Non-pigmented ciliary epithelial cell (primary cell): ENCODE measurements around the gene SUZ12.
"Not testable (repeated sequence)": the region's sequence is repeated elsewhere in the genome, so short reads cannot be mapped to it uniquely, and the experiment has no call there.

Experiments used
- DNase-seq: peaks from one replicate; pipeline ENCODE4 v3.0.0-alpha.2; 2010; ENCODE audit warnings: low read depth

Gene SUZ12

DNA sequence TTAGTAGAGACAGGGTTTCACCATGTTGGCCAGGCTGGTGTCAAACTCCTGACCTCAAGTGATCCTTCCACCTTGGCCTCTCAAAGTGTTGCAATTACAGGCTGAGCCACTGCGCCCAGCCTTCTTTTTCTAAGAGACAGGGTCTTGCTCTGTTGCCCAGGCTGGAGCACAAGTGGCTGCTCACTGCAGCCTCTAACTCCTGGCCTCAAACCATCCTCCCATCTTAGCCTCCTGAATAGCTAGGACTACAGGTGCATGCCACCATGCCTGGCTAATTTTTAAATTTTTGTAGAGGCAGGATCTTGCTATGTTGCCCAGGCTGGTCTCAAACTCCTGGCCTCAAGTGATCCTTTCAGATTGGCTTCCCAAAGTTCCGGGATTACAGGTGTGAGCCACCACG, 15.1 kb downstream of the SUZ12 start:
- not testable (repeated sequence) for DNase-seq

DNA sequence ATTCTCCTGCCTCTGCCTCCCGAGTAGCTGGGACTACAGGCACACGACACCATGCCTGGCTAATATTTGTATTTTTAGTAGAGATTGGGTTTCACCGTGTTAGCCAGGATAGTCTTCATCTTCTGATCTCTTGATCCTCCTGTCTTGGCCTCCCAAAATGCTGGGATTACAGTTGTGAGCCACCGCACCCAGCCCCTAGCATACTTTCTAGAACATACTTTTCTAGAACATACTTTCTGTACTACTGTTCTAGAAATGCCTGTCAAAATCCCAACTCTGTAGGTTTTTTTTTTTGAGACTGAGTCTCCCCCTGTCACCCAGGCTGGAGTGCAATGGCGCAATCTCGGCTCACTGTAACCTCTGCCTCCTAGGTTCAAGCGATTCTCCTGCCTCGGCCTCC, 27.3 kb downstream of the SUZ12 start:
- not testable (repeated sequence) for DNase-seq

DNA sequence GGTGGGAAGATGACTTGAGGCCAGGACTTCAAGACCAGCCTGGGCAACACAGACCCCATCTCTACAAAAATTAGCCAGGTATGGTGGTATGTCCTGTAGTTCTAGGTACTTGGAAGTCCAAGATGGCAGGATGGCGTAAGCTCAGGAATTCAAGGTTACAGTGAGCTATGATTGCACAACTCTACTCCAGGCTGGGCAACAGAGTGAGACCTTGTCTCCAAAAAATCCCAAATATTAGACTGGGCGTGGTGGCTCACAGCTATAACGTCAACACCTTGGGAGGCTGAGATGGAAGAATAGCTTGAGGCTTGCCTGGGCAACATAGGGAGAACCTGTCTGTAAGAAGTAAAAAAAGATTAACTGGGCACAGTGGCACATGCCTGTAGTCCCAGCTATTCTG, 30.8 kb downstream of the SUZ12 start:
- DNase-seq, result no peak

DNA sequence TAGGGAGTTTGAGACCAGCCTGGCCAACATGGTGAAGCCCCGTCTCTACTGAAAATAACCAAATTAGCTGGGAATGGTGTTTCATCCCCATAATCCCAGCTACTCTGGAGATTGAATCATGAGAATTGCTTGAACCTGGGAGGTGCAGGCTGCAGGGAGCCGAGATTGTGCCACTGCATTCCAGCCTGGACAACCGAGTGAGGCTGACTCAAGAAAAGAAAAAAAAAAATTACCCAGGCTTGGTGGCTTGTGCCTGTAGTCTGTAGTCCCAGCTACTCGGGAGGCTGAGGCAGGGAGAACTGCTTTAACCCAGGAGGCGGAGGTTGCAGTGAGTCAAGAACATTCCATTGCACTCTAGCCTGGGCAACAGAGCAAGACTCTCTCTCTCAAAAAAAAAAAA, 33.6 kb downstream of the SUZ12 start:
- DNase-seq, result not testable (repeated sequence)

DNA sequence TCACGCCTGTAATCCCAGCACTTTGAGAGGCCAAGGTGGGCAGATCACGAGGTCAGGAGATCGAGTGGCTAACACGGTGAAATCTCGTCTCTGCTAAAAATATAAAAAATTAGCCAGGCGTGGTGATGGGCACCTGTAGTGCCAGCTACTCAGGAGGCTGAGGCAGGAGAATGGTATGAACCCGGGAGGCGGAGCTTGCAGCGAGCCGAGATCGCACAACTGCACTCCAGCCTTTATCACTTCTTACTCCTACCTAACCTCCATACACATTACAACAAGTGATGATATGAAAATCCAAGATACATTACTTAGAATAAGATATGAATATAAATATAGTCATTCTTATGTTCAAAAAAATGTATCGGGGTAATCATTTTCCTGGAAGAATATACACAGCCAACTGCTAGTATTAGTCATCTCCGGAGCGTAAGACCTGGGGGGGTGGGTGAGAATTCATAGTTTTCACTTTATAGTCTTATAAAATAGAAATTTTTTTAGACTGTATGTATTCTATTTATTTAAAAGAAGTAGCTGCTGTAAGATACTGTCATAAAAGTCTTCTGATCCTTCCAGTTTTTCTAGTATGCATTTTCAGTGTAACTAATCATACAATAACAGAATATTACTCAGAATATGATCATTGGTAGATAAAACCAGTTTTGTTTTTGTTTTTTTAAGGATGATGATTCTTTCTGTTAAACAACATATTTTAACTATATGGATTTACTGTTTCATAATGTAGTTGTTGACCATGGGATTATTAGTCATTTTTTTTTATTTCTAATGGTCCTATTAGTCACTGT, 37.7 kb downstream of the SUZ12 start:
- not testable (repeated sequence) for DNase-seq

DNA sequence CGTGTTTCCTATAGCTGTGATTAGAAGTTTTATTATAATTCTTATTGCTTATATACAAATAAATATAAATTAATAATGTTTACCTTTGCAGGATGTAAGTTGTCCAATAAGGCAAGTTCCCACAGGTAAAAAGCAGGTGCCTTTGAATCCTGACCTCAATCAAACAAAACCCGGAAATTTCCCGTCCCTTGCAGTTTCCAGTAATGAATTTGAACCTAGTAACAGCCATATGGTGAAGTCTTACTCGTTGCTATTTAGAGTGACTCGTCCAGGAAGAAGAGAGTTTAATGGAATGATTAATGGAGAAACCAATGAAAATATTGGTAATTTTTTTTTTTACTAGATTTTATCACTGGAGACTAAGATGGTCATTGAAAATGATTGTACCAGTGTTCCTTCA, 38.6 kb downstream of the SUZ12 start:
- DNase-seq, result not testable (repeated sequence)

DNA sequence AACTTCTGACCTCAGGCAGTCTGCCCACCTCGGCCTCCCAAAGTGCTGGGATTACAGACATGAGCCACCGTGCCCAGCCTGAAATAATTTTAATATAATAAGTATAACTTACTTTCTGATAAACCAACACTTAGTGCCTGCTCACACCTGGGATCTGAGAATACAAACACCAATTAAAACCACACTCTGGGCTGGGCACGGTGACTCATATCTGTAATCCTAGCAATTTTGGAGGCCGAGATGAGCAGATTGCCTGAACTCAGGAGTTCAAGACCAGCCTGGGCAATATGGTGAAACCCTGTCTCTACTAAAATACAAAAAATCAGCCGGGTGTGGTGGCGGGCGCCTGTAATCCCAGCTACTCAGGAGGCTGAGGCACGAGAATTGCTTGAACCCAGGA, 55.0 kb downstream of the SUZ12 start:
- DNase-seq, result not testable (repeated sequence)

DNA sequence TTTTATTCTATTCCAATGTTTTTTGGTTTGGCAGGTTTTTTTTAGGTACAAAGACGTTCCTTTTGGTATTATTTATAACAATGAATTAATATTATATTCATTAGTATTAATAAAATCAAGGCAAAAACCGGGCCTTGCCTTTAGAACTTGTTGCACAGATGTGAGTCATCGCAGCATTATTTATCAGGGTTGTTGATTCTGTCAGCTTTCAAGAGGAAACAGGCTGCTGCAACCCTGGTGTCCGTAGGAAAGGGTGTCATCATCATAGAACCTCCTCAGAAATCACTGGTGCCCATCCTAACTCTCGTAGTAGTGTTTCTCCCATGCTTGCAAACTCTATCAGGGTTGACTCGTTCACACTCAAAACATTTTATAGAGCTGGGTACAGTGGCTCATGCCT, 60.2 kb downstream of the SUZ12 start:
- DNase-seq, result no peak

DNA sequence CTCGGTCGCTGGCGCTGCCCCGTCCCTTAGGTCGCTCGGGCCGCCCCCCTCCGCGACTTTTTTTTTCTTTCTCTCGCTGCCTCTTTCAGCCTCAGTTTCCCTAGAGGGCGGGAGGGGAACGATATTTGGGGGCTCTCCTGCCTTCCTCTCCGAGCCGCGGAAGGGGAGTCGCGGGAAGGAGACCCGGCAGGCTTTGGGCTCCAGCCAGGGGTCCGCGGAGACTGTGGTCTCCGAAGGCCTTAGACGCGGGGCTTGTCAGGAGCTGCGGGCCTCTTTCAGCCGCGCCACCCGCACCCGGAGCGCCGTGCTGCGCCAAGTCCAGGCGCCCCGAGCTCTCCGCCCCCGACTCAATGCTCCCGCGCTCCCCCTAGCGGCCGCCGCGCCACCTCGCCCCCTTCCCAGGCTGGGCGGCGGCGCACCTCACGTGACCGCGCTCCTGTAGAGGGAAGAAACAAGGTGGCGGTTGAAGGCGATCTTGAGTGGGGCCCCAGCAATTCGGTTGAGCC, 70.2 kb downstream of the SUZ12 start, which contains the start of gene LRRC37B:
Gene LRRC37B (plus strand): TSS at position 427 of the 506 bp plus-strand sequence. CDS start 14,010 bp downstream, outside the sequence.
- no peak for DNase-seq

DNA sequence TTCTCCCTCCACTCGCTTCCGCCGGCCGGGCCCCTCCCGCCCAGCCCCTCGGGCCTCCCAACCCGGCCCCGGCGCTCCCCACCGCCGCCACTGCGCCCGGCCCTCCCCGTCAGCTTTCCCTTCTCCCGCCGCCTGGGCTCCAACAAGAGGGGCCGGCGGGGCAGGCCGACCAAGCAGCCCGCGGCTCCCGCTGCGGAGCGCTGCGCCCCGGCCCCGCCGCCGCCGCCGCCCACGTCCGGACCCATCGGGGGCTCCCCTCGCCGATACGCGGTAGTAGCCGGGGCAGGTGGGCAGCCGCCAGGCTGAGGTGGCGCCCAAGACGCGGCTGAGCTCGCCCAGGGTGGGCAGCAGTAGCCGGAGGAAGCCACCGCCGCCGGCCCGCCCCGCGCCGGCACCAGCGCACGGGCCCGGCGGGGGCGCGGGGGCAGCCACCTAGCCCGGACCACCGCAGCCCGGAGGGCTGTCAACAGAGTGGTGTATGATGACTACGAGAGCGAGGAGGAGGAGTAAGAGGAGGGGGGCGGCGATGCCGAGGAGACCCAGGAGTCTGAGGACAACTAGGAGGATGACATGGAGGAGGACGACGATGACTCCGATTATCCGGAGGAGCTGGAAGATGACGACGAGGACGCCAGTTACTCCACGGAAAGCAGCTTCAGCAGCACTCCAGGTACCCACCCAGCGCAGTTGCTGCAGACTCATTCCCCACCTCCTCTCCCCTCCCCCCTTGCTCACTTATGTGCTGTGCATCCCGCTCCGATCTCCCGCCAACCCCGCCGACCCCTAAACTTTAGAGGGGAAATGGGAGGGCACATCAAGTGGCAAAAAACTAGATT, 70.9 kb downstream of the SUZ12 start:
- DNase-seq, result no peak

DNA sequence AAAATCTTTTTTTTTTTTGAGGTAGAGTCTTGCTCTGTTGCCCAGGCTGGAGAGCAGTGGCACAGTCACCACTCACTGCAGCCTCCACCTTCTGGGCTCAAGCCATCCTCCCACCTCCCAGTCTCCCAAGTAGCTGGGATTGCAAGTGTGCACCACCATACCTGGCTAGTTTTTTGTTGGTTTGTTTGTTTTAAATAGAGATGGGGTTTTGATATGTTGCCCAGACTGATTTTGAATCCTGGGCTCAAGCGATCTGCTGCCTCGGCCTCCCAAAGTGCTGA, 72.4 kb downstream of the SUZ12 start:
- no peak for DNase-seq

DNA sequence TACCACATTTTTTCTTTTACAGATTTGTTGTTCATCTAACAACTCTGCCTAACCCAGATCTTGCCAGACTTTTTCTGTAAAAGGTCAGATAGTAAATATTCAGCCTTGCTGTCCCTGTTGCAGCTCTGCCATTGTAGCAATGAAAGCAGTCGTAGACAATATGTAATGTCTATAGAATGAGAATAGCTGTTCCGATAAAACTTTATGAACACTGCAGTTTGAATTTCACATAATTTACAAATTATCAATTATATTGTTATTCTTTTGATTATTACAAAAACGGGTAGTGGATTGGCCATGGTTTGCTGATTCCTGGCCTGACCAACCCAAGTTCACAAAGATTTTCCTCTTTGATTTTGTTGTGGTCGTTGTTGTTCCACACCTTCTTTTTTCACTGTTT, 73.3 kb downstream of the SUZ12 start:
- no peak for DNase-seq

DNA sequence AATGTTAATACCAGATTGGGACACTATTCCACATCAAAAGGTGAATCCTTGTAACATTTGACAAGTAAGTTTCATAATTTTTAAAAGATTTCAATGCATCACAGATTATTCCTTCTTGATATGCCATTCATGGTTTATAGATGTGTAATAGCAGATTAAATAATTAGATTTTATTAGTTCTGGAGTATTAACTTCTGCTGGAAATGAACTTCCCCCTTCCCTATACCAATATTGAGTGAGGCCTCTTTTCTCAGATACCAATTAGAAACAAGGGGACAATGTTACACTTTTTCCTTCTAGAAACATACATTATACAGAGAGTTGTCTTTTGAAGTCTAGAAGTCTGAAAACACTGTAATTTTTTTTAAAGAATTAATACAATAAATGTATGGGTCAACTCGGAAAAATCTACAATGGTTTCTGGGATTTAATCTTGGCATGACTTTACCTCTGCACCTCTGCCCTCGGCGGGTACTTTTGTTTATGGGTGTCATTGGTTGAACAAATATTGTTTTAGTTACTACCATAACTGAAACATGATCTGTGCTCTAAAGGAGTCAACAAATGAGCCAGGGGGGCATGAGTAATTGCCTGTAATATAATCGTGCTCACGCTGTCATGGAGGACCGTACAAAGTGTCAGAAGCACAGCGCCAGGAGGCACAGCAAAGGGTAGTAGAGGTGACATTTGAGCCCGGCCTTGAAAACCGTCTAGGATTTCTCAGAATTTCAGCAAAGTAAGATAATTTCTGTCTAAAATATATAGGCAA, 78.6 kb downstream of the SUZ12 start:
- DNase-seq, result no peak

DNA sequence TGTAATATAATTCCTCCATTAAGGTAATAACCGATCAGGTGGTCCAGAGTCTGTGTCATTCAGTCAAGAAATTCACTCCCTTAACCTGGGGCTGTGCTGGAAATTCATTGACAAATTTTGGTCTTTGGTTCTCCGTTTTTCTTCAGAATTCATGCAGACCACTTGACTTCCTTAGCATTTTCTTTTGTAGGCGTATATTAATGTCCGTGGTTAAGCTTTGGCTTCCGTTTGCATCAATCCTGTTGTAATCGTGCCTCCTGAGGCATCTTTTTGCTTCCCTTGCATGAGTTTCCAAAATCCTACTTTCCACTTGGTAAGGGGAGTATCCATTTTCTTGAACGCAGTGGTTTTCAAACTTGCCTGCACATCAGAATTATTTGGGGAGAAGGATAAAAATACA, 79.4 kb downstream of the SUZ12 start:
- no peak for DNase-seq

DNA sequence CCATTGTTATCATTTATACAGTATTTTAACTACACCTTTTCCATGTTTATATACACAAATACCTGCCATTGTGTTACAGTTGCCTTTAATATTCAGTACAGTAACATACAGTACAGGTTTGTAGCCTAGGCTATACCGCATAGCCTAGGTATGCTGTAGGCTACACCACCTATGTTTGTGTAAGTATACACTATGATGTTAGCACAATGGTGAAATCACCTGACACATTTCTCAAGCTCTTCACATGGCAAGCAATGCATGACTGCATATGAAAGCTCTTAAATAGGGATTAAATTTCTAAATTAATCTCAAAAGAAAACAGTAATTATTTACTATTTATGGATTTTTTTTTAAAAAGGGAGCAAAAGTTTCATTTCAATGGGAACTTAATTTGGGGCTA, 82.4 kb downstream of the SUZ12 start:
- no peak for DNase-seq

DNA sequence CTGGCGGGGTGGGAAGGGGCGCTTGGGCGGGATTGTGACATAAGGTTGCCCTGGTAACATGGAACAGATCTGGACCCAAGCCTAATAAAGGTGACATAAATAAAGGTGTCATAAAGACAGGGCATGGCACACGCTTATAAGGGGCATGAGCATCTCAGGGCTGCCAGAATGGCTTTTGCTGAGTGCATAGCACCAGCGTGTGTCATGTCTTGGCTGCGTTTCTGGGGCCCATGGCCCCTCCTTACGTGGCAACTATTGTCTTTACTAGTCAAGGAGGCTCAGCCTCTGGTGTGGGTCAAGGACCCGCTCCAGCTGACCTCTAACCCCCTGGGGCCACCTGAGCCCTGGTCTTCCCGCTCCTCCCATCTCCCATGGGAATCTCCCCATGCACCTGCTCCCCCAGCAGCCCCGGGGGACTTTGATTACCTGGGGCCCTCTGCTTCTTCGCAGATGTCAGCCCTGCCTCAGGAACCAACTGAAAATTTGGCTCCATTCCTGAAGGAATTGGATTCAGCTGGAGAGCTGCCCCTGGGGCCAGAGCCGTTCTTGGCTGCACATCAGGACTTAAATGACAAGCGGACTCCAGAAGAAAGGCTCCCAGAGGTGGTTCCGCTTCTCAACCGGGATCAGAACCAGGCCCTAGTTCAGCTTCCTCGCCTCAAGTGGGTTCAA, 84.3 kb downstream of the SUZ12 start:
- no peak for DNase-seq

DNA sequence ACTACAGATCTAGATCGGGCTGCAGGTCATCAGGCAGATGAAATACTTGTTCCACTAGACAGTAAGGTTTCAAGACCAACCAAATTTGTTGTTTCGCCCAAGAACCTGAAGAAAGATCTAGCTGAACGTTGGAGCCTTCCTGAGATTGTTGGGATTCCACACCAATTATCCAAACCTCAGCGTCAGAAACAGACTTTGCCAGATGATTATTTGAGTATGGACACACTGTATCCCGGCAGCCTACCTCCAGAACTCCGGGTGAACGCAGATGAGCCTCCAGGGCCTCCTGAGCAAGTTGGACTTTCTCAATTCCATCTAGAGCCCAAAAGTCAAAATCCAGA, 84.8 kb downstream of the SUZ12 start:
- DNase-seq, result no peak

DNA sequence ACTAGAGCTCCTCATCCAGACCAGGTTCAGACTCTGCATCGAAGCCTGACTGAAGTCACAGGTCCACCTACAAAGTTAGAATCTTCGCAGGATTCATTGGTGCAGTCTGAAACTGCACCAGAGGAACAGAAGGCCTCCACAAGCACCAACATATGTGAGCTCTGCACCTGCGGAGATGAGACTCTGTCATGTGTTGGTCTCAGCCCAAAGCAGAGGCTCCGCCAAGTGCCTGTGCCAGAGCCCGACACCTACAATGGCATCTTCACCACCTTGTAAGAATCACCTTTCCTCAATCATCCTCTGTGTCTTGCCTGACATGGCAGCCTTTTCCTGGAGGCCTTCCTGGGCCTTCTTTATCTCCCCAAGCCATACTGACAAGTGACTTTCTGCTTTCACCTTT, 85.7 kb downstream of the SUZ12 start:
- DNase-seq, result not testable (repeated sequence)

DNA sequence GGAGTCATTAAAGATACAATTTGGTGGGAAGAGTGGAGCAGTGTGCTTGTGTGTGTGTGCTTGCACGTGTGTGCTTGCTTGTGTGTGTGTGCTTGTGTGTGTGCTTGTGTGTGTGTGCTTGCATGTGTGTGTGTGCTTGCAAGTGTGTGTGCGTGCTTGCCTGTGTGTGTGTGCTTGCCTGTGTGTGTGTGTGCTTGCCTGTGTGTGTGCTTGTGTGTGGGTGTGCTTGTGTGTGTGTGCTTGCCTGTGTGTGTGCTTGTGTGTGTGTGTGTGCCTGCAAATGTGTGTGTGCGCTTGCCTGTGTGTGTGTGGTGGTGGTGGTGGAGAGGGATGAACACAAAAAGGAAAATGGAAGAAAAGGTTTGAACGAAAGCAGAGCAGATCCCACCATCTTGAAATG, 90.5 kb downstream of the SUZ12 start:
- DNase-seq, result not testable (repeated sequence)

DNA sequence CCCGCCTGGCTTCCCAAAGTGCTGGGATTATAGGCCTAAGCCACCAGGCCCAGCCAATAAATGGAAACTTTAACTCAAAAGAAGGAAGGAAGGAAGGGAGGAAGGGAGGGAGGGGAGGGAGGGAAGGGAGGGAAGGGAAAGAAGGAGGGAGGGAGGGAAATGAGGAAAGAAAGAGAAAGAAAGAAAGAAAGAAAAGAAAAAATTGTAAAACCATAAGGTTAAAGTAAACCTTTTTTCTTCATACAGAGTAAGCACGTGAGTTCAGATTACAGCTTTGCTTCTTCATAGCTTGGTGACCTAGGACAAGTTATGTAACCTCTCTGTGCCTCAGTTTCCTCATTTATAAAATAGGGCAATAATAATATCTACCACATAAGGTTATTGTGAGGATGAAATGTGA, 96.4 kb downstream of the SUZ12 start:
- no peak for DNase-seq

DNA sequence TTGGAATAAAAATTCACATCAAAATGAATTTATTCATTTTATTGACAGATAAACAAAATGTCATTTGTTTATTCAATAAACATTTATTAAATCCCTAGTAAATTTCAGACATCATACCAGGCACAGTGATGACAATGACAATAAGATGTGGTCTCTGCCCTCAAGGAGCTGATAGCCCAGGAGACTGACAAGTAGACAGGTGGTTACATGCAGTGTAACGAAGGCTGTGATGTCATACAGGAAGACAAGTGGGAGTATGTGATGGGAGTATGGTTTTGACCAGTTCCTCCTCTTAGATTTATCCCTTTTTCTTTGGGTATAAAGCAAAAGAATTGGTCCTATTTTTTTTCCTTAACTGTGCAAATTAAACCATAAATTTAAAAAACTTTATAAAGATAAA, 97.0 kb downstream of the SUZ12 start:
- not testable (repeated sequence) for DNase-seq

DNA sequence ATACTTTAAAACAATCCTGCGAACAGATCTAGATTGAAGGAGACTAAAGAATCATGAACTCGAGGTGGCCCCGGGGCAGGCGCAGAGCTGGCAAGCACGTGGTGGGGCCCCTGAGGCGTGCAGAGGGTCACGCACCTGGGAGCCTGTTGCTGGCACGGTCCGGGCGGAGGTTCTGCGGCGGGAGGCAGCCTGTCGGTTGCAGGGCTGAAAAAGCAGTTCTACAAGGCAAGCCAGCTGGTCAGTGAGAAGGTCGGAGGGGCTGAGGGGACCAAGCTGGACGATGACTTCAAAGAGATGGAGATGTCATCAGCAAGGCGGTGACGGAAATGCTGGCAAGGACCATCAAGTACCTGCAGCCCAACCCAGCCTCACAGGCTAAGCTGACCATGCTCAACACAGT, 103.4 kb downstream of the SUZ12 start:
- not testable (repeated sequence) for DNase-seq
